Nephron progenitor cell (in vitro differentiated cells): ENCODE results near the gene ITGAD.

ENCODE experiments used
- DNase-seq: peaks from one replicate; pipeline ENCODE4 v3.0.0; 2021
- H3K27ac Mint-ChIP-seq: 2 replicates; pipeline ENCODE4 v1.8.0; 2021; ENCODE audit warnings: mild to moderate bottlenecking, moderate library complexity, mixed read lengths
- H3K27me3 Mint-ChIP-seq: 2 replicates; pipeline ENCODE4 v1.8.0; 2021; ENCODE audit warnings: mild to moderate bottlenecking, low read depth, mixed read lengths; ENCODE audit not compliant: poor library complexity
- H3K36me3 Mint-ChIP-seq: 2 replicates; pipeline ENCODE4 v1.8.0; 2021; ENCODE audit warnings: low read depth, mixed read lengths
- H3K4me1 Mint-ChIP-seq: 2 replicates; pipeline ENCODE4 v1.8.0; 2021; ENCODE audit warnings: mixed read lengths
- H3K4me3 Mint-ChIP-seq: 2 replicates; pipeline ENCODE4 v1.8.0; 2021; ENCODE audit warnings: mild to moderate bottlenecking, moderate library complexity, mixed read lengths
- H3K9me3 Mint-ChIP-seq: 2 replicates; pipeline ENCODE4 v1.8.0; 2021; ENCODE audit warnings: mild to moderate bottlenecking, moderate library complexity, mixed read lengths
- CTCF ChIP-seq: fragments of 200-600 bp; sonication (generic); IDR thresholded peaks from 2 replicates; pipeline ENCODE4 v1.5.0; 2021; ENCODE audit warnings: antibody characterized with exemption

The ITGAD gene

GRCh38 chr16:31423801-31424200 lies 30.7 kb downstream of the ITGAD start:
- Mint-ChIP-seq H3K4me3 (no peak overlapping the region), H3K27ac (no peak overlapping the region), H3K9me3 (no peaks in the 10 kb centered on the region), H3K36me3 (no peaks in the 10 kb centered on the region), H3K27me3 (peaks cover 52% of the 10 kb centered on the region), H3K4me1 (no peaks in the 10 kb centered on the region)
- DNase-seq, result no peak
- no peak for TF ChIP-seq CTCF

GRCh38 chr16:31427441-31428278 lies 34.5 kb downstream of the ITGAD start:
- no peaks in the 10 kb centered on the region for H3K36me3 Mint-ChIP-seq
- H3K9me3 Mint-ChIP-seq, result no peaks in the 10 kb centered on the region
- TF ChIP-seq CTCF, result no peak
- H3K27ac Mint-ChIP-seq, result no peak overlapping the region
- peaks cover 47% of the 10 kb centered on the region for H3K27me3 Mint-ChIP-seq
- DNase-seq, result no peak
- no peak overlapping the region for H3K4me3 Mint-ChIP-seq
- H3K4me1 Mint-ChIP-seq, result no peaks in the 10 kb centered on the region

- DNase-seq, result no peak
Observed at GRCh38 chr16:31428279-31428597, 35.1 kb downstream of the ITGAD start, which contains the start of gene COX6A2. COX6A2 (minus strand) TSS chr16:31428360; CDS start chr16:31428325, 35 bp downstream.

GRCh38 chr16:31428638-31429247 lies 35.6 kb downstream of the ITGAD start:
- peaks cover 38% of the 10 kb centered on the region for H3K27me3 Mint-ChIP-seq
- H3K9me3 Mint-ChIP-seq, result no peaks in the 10 kb centered on the region
- no peak for TF ChIP-seq CTCF
- H3K36me3 Mint-ChIP-seq, result no peaks in the 10 kb centered on the region
- H3K27ac Mint-ChIP-seq, result no peak overlapping the region
- peaks cover 7% of the 10 kb centered on the region for H3K4me1 Mint-ChIP-seq
- DNase-seq, result no peak
- H3K4me3 Mint-ChIP-seq, result no peak overlapping the region

More at GRCh38 chr16:31428279-31428597, 35.1 kb downstream of the ITGAD start, which contains the start of gene COX6A2:
- Mint-ChIP-seq H3K4me1 (peaks cover 2% of the 10 kb centered on the region), H3K27me3 (peaks cover 43% of the 10 kb centered on the region), H3K4me3 (no peak within 1 kb of the TSS), H3K36me3 (no peaks in the 10 kb centered on the region), H3K27ac (no peak within 1 kb of the TSS), H3K9me3 (no peaks in the 10 kb centered on the region)
- no peak for TF ChIP-seq CTCF

- H3K36me3 Mint-ChIP-seq, result no peaks in the 10 kb centered on the region
- TF ChIP-seq CTCF, result no peak
- no peak for DNase-seq
- H3K27me3 Mint-ChIP-seq, result peaks cover 34% of the 10 kb centered on the region
- no peaks in the 10 kb centered on the region for H3K9me3 Mint-ChIP-seq
- H3K27ac Mint-ChIP-seq, result no peak overlapping the region
- peaks cover 11% of the 10 kb centered on the region for H3K4me1 Mint-ChIP-seq
- H3K4me3 Mint-ChIP-seq, result no peak overlapping the region
Observed at GRCh38 chr16:31429314-31429713, 36.2 kb downstream of the ITGAD start.

GRCh38 chr16:31429796-31430195 lies 36.7 kb downstream of the ITGAD start:
- no peak for TF ChIP-seq CTCF
- H3K4me3 Mint-ChIP-seq, result no peak overlapping the region
- DNase-seq, result no peak
- H3K27me3 Mint-ChIP-seq, result peaks cover 34% of the 10 kb centered on the region
- no peaks in the 10 kb centered on the region for H3K9me3 Mint-ChIP-seq
- peaks cover 11% of the 10 kb centered on the region for H3K4me1 Mint-ChIP-seq
- H3K36me3 Mint-ChIP-seq, result no peaks in the 10 kb centered on the region
- H3K27ac Mint-ChIP-seq, result no peak overlapping the region
